Nephron (organoid): ENCODE data around the gene ATP11A.

Experiments
- H3K27ac Mint-ChIP-seq, 3 experiments: 2 replicates each; pipeline ENCODE4 v1.8.0; 2020; ENCODE audit warnings: mixed read lengths in 3 of 3, mild to moderate bottlenecking in 2 of 3, moderate library complexity in 1 of 3
- H3K27me3 Mint-ChIP-seq: 2 replicates; pipeline ENCODE4 v1.8.0; 2021; ENCODE audit warnings: low read depth, mild to moderate bottlenecking, moderate library complexity, mixed read lengths
- H3K36me3 Mint-ChIP-seq: 2 replicates; pipeline ENCODE4 v1.8.0; 2020; ENCODE audit warnings: low read depth, mixed read lengths
- H3K4me1 Mint-ChIP-seq: 2 replicates; pipeline ENCODE4 v1.8.0; 2020; ENCODE audit warnings: mixed read lengths
- H3K4me3 Mint-ChIP-seq, 3 experiments: 2 replicates each; pipeline ENCODE4 v1.8.0; 2020; ENCODE audit warnings: mild to moderate bottlenecking in 3 of 3, mixed read lengths in 3 of 3, moderate library complexity in 2 of 3
- H3K9me3 Mint-ChIP-seq: 2 replicates; pipeline ENCODE4 v1.8.0; 2020; ENCODE audit warnings: mixed read lengths
- CTCF ChIP-seq, 3 experiments: fragments of 200-600 bp; sonication (generic); IDR thresholded peaks; one replicate each; pipeline ENCODE4 v1.5.0; 2021; ENCODE audit warnings: antibody characterized with exemption in 3 of 3; ENCODE audit not compliant: unreplicated experiment in 3 of 3

The ATP11A gene

GRCh38 chr13:112828756-112829155 lies 138.9 kb downstream of the ATP11A start:
- Mint-ChIP-seq H3K4me1 (peaks cover 5% of the 10 kb centered on the region), H3K36me3 (peaks cover 75% of the 10 kb centered on the region), H3K9me3 (no peaks in the 10 kb centered on the region), H3K27ac (no peak overlapping the region), H3K27me3 (no peaks in the 10 kb centered on the region), H3K4me3 (no peak overlapping the region)
- no peak for TF ChIP-seq CTCF (IDR thresholded peaks at IDR 0.05; ENCODE audit: unreplicated experiment in 3 of 3)

- Mint-ChIP-seq H3K4me3 (no peak overlapping the region), H3K4me1 (peaks cover 5% of the 10 kb centered on the region), H3K27me3 (no peaks in the 10 kb centered on the region), H3K9me3 (no peaks in the 10 kb centered on the region), H3K36me3 (peaks cover 75% of the 10 kb centered on the region), H3K27ac (no peak overlapping the region)
- TF ChIP-seq CTCF (IDR thresholded peaks at IDR 0.05; ENCODE audit: unreplicated experiment in 3 of 3), result no peak
These were observed 141.4 kb downstream of the ATP11A start for GRCh38 chr13:112831196-112831595.

- Mint-ChIP-seq H3K27me3 (no peaks in the 10 kb centered on the region), H3K4me3 (no peak overlapping the region), H3K36me3 (peaks cover 72% of the 10 kb centered on the region), H3K27ac (no peak overlapping the region), H3K9me3 (no peaks in the 10 kb centered on the region), H3K4me1 (peaks cover 5% of the 10 kb centered on the region)
- no peak for TF ChIP-seq CTCF (IDR thresholded peaks at IDR 0.05; ENCODE audit: unreplicated experiment in 3 of 3)
These were observed 142.0 kb downstream of the ATP11A start for GRCh38 chr13:112831801-112832200.

GRCh38 chr13:112832811-112833210 lies 143.0 kb downstream of the ATP11A start:
- TF ChIP-seq CTCF (IDR thresholded peaks at IDR 0.05; ENCODE audit: unreplicated experiment in 3 of 3), result no peak
- H3K36me3 Mint-ChIP-seq, result peaks cover 75% of the 10 kb centered on the region

DNA sequence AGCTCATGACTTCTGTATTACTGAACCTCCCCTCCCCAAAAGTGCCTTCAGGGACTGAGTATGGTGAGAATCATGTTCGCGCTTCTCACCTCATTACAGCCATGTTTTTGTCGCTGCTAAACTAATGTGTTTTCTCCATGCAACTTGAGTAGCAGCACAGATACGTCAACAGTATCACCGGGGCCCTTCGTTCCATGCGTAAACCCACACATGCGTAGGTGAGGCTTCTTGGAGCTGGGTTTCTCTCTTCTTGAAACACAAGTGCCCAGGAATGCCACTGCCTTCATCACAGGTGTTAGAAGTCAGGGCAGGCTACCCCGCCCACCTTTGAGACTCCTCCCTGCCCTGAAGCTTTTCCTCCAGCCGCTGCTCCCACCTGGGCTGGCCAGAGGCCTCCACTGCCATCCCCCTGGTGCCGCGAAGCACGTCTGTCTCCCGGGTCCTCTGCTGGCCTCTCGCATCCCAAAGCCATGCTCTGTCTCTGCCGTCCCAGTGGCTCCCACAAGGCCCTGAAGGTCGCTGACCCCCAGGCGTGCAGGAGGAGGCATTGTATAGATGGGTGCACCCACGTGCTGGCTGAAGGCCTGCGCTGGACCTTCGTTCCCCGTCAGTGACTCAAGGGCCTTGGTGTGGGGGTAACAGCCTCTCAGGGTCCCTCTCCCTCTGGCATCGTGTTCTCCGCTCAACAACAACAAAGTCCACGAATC lies 143.9 kb downstream of the ATP11A start:
- no peak for TF ChIP-seq CTCF (IDR thresholded peaks at IDR 0.05; ENCODE audit: unreplicated experiment in 3 of 3)
- Mint-ChIP-seq H3K27ac (no peak overlapping the region), H3K36me3 (peaks cover 69% of the 10 kb centered on the region), H3K27me3 (peaks cover under 1% of the 10 kb centered on the region), H3K9me3 (no peaks in the 10 kb centered on the region), H3K4me3 (no peak overlapping the region), H3K4me1 (peaks cover 10% of the 10 kb centered on the region)

More at GRCh38 chr13:112832811-112833210, 143.0 kb downstream of the ATP11A start:
- Mint-ChIP-seq H3K4me3 (no peak overlapping the region), H3K27ac (no peak overlapping the region), H3K27me3 (no peaks in the 10 kb centered on the region), H3K4me1 (peaks cover 10% of the 10 kb centered on the region), H3K9me3 (no peaks in the 10 kb centered on the region)

DNA sequence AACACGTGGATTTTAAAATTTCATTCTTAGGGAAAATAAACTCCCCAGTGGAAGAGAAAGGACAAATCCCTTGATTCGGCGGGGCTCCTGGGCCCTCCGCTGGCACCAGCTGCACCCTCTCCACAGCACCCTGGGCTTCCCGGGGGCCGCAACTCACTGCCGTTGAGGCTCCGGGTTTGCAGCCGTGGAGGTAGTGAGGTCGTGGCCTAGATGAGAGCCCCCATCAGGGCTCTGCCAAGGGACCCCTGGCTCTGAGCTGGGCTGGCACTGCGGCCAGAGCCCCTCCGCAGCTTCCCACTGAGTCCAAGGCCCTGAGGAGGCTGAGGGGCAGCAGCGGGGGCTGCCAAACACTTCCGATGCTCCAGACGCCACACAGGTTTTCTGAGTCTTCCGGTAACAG lies 145.5 kb downstream of the ATP11A start:
- Mint-ChIP-seq H3K4me3 (no peak overlapping the region), H3K4me1 (peaks cover 20% of the 10 kb centered on the region), H3K9me3 (no peaks in the 10 kb centered on the region), H3K27me3 (peaks cover 8% of the 10 kb centered on the region), H3K36me3 (peaks cover 71% of the 10 kb centered on the region), H3K27ac (no peak overlapping the region)
- no peak for TF ChIP-seq CTCF (IDR thresholded peaks at IDR 0.05; ENCODE audit: unreplicated experiment in 3 of 3)
